Dedifferentiated amniotic fluid mesenchymal stem cell (primary cell): ENCODE data around the gene OTOS.

ENCODE experiments used
- DNase-seq: peaks from one replicate; pipeline ENCODE4 v3.0.0-alpha.2; 2016; ENCODE audit errors: extremely low spot score

OTOS gene

GRCh38 chr2:240140511-240140910 lies at the start of gene OTOS:
Gene OTOS, minus strand, starts transcription at chr2:240140658. Its CDS starts 332 bp downstream, at chr2:240140326.
- DNase-seq: no peak

GRCh38 chr2:240189686-240190085 lies 49.2 kb upstream of the OTOS start:
- no peak for DNase-seq

- DNase-seq: no peak
These were observed 47.6 kb upstream of the OTOS start for GRCh38 chr2:240187989-240188590.

GRCh38 chr2:240186191-240186725 lies 45.8 kb upstream of the OTOS start:
- DNase-seq: no peak

GRCh38 chr2:240184656-240185055 lies 44.2 kb upstream of the OTOS start:
- no peak for DNase-seq

GRCh38 chr2:240183875-240184590 lies 43.6 kb upstream of the OTOS start:
- DNase-seq: no peak

GRCh38 chr2:240183006-240183874 lies 42.8 kb upstream of the OTOS start:
- DNase-seq: no peak

- no peak for DNase-seq
These were observed 42.0 kb upstream of the OTOS start for GRCh38 chr2:240182476-240182875.

GRCh38 chr2:240182001-240182400 lies 41.5 kb upstream of the OTOS start:
- DNase-seq: no peak

GRCh38 chr2:240179941-240180666 lies 39.6 kb upstream of the OTOS start:
- no peak for DNase-seq

GRCh38 chr2:240179186-240179815 lies 38.8 kb upstream of the OTOS start:
- no peak for DNase-seq

GRCh38 chr2:240178564-240178963 lies 38.1 kb upstream of the OTOS start:
- no peak for DNase-seq

- DNase-seq: no peak
These were observed 34.0 kb upstream of the OTOS start for GRCh38 chr2:240174496-240174895.

- no peak for DNase-seq
These were observed 31.8 kb upstream of the OTOS start for GRCh38 chr2:240172071-240172895.

- DNase-seq: no peak
These were observed 30.4 kb upstream of the OTOS start for GRCh38 chr2:240170883-240171282.

- no peak for DNase-seq
These were observed 29.9 kb upstream of the OTOS start for GRCh38 chr2:240170354-240170735.

GRCh38 chr2:240169486-240170353 lies 29.3 kb upstream of the OTOS start:
- DNase-seq: no peak

GRCh38 chr2:240168546-240169361 lies 28.3 kb upstream of the OTOS start:
- DNase-seq: no peak
